Measurements from ENCODE around the gene TES.

Gene TES

DNA sequence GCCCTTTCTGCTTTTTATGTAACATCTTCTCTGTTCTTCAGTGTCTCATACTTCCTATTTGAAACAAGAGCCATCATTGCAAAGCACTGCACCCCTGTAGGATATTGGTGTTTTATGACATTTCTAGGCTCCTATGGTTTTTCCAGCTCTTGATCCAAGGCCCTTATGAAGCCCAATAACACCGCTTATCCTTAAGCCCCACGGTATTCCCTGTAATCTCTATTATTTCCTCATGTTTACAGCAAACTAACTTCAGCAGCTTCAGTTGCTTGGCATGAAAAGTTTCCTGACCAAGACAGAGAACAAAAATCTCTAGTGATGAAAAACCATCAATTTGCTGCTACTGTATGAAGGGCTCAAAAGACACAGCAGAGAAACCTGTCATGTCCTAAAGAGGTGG, 34.1 kb upstream of the TES start:
- no peak for TF ChIP-seq ZNF274 (IDR thresholded peaks at IDR 0.05; ENCODE audit: low read depth, low read length)
- no peak overlapping the region for H3K4me3 ChIP-seq (ENCODE audit: low read length)

DNA sequence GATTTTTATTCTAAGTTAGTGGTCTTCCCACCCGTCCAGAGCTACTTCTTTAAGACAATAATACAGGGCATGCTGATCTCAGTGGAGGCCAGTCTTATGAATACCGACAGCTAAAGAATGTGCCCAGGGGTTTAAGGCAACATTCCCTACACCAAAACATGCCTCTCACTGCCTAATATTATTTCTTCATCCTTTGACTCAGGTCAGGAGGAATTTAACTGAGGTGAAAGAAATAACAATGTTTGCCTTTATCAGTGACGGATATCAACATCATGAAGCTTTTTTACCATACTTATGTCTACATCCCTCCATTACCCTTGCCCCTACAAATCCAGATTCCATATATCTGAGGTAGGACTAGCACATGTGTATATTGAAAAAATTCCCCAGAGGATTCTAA, 33.3 kb upstream of the TES start:
- TF ChIP-seq ZNF274 (IDR thresholded peaks at IDR 0.05; ENCODE audit: low read depth, low read length): no peak
- H3K4me3 ChIP-seq (ENCODE audit: low read length): no peak overlapping the region

DNA sequence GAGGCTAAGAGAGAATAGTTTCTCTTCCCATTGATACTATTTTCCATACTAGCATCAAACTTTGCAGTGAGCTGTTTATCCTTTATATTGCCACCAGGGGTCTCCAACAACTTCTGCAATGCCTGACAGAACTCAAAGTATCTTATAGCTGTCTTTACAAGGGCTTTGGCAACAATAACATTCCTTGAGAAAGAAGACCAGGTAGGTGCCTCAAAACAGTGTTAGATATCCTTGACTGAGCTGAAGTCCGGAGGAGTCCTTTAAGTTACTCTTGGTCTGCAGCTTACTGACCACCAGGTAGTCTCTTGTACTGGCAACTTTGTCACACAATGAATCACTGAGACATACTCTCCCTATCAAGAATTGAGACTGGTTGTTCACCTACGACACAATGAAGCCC, 30.0 kb upstream of the TES start:
- no peak for TF ChIP-seq ZNF274 (IDR thresholded peaks at IDR 0.05; ENCODE audit: low read depth, low read length)
- no peak overlapping the region for H3K4me3 ChIP-seq (ENCODE audit: low read length)

DNA sequence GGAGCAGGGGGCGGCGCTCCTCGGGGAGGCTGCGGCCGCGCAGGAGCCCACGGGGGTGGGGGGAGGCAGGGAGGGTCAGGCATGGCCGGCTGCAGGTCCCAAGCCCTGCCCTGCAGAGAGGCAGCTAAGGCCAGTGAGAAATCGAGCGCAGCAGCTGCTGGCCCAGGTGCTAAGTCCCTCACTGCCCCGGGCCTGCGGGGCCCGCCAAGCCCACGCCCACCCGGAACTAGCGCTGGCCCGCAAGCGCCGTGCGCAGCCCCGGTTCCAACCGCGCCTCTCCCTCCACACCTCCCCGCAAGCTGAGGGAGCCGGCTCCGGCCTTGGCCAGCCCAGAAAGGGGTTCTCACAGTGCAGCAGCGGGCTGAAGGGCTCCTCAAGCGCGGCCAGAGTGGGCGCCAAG, 28.3 kb upstream of the TES start:
- TF ChIP-seq ZNF274 (IDR thresholded peaks at IDR 0.05; ENCODE audit: low read depth, low read length): no peak
- H3K4me3 ChIP-seq (ENCODE audit: low read length): no peak overlapping the region

DNA sequence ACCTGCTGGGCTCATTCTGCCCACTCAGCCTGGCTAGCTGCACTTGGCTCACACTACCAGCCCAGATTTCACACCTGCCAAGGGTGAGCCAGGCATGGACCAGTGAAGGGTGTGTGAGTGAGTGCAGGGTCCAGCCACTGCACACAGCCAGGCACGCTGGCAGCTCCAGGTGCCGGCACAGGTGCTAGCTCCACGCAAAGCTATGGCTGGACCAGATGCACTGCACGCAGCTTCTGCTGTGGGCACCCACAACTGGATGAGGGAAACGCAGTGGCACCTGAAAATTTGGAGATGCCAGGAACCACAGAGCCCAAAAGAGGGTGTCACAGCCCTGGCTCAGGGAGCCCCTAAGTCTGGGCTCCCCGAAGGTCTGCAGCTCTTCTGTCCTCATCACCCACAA, 24.9 kb upstream of the TES start:
- no peak for TF ChIP-seq ZNF274 (IDR thresholded peaks at IDR 0.05; ENCODE audit: low read depth, low read length)
- no peak overlapping the region for H3K4me3 ChIP-seq (ENCODE audit: low read length)

DNA sequence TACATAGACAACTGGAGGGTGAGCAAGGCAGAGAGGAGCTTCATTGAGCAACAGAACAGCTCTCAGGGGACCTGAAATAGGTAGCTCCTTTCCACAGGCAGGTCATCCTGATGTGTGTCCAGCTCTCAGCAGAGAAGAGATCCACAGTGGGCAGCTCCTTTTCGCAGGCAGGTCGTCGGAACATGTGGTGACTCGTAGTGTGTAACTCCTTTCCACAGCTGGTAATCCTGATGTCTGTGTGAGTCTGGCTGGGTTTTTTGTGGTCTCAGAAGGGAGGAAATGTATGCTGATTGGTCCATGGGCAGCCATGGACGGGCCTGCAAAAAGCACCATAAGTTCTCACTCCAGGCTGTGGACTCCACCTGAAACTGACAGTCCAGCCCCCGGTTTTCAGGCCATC, 24.4 kb upstream of the TES start:
- no peak for TF ChIP-seq ZNF274 (IDR thresholded peaks at IDR 0.05; ENCODE audit: low read depth, low read length)
- H3K4me3 ChIP-seq (ENCODE audit: low read length): no peak overlapping the region

DNA sequence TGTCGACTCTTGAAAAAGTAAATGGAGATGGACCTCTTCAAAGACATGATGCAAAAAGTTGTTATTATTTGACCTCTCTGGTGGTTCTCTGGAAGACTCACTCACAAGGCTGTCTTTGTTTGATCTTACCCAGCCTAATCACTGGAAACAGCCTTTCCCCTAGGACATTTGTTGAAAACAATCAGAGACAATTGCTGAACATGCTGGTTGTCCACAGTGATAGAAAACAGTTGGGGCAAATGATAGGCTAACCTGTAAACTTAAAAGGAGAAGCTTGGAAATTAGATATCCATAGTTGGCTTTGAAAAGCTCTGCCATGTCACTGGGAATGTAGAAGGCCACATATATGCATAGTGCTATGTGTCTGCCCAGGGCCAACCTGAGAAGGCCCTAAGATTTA, 22.9 kb upstream of the TES start:
- TF ChIP-seq ZNF274 (IDR thresholded peaks at IDR 0.05; ENCODE audit: low read depth, low read length): no peak
- H3K4me3 ChIP-seq (ENCODE audit: low read length): no peak overlapping the region

DNA sequence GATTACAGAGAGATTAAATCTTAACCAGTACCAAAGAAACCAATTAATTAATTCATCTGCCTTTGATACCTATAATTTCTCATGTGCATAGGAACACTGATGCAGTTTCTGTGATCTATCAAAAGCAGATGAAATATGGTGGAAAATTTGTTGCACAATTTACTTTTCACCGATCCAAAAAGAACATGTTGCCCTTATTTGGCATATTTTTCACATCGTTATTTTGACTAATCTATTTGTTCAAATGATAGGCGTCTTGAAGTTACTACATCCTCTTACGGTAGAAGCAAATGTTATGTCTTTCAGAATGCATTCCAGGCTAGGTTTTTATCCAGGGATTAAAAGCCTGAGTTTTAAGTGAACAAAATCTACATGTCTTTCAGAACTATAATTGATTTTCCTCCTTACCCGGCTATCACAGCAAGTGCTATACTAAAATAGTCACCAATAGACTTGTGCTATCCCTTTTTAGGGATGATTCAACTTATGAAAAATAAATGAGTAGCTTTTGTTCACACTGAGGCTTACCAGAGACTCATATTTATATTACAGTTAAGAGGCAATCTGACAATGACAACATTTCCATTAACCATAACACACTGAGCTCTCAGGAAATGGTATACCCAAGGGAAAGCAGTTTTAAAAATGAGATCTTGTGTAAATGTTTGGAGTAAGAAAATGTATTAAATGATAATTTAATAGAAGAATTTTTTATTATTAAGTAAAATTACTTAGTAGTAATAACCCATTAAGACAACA, 16.8 kb upstream of the TES start:
- H3K4me3 ChIP-seq (ENCODE audit: low read length): no peak overlapping the region
- no peak for TF ChIP-seq ZNF274 (IDR thresholded peaks at IDR 0.05; ENCODE audit: low read depth, low read length)

DNA sequence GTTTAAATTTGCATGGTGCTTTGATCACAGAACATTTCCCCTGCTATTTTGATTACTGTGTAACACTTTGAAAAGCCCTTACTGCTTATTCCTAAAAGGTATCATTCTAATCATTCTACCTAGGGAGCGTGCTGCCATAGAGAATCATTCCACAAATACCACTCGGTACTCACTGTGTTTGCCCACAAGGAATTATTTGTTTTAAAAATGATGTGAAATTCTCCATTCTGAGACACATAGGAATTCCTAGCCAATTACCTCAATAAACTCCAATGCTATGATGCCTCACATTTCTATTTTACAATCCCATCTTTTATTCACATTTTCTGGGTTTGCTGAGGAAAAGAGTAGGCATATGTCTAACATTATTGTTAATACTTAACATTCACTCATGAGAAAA, 16.2 kb upstream of the TES start:
- TF ChIP-seq ZNF274 (IDR thresholded peaks at IDR 0.05; ENCODE audit: low read depth, low read length): no peak
- H3K4me3 ChIP-seq (ENCODE audit: low read length): no peak overlapping the region

DNA sequence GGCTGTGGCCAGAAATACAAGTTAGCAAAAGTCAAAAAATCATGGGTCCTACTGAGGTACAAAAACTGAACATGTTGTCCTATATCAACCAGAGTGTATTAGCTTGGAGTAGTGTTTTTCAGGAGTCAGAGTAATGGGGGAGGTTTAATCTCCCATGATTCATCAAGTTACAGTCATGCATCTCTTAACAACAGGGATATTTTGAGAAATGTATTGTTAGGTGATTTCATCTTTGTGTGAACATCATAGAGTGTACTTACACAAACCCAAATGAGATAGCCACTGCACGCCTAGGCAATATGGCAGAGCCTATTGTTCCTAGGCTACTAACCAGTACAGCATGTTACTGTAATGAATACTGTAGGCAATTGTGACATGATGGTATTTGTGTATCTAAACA, 14.9 kb upstream of the TES start:
- no peak for TF ChIP-seq ZNF274 (IDR thresholded peaks at IDR 0.05; ENCODE audit: low read depth, low read length)
- H3K4me3 ChIP-seq (ENCODE audit: low read length): no peak overlapping the region

DNA sequence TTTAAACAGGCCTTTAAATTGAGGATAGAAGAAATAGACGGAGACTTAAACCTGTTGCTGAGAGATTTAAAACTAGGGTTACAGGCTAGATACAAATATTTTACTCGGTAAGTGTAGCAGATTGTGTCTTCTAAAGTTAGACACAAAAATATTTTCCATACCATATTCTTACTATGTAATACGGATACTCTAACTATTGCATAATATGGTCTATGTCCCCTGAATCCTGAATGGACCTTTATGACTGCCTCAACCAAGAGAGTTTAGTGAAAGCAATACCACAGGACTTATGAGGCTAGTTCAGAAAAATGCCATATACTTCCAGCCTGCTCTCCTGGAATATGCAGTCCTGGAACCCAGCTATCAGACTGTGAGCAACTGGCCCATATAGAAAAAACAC, 13.4 kb upstream of the TES start:
- no peak for TF ChIP-seq ZNF274 (IDR thresholded peaks at IDR 0.05; ENCODE audit: low read depth, low read length)
- H3K4me3 ChIP-seq (ENCODE audit: low read length): no peak overlapping the region

DNA sequence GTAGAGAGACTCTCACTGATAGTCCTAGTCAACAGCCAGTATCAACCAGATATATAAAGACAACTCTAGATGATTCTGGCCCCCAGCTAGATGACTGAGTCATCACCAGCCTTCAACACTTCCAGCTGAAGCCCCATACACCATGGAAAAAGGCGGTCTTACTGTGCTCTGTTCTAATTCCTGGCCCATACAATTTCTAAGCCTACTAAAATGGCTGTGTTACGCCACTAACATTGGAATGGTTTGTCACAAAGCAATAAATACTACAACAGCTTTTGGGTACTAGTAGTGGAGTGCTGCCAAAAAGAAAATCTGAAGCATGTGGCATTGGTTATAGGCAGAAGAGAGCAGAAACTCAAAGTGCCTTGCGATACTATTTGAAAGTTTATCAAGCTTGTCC, 13.0 kb upstream of the TES start:
- no peak for TF ChIP-seq ZNF274 (IDR thresholded peaks at IDR 0.05; ENCODE audit: low read depth, low read length)
- H3K4me3 ChIP-seq (ENCODE audit: low read length): no peak overlapping the region

DNA sequence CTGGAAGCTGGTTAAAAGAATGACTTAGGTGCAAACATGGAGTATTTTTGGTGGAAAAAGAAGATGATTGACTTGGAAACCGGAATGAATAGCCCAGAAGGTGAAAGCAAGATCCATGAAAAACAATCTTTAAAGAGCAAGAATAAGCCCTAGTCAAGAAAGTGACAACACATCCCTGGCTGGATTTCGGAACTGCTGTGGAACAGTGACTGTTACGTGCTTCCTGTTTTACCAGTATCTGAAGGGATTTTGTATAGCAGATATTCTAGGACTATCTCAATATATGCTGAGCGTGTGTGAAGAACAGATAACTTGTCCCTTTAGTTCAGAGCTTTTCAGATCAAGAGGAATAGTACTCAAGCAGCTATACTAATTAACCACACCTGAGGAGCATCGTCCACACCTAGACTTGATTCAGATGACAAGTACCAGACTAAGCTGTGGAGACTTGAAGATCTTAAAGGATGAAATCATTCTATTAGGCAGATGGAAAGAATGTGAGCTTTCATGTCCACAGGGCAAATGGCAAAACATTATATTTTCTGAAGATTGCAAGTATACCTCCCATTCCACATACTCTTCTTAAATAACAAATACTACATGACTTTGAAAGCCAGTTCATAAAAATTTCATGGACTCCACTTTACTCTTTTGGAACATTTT, 11.5 kb upstream of the TES start:
- no peak overlapping the region for H3K4me3 ChIP-seq (ENCODE audit: low read length)
- TF ChIP-seq ZNF274 (IDR thresholded peaks at IDR 0.05; ENCODE audit: low read depth, low read length): no peak

DNA sequence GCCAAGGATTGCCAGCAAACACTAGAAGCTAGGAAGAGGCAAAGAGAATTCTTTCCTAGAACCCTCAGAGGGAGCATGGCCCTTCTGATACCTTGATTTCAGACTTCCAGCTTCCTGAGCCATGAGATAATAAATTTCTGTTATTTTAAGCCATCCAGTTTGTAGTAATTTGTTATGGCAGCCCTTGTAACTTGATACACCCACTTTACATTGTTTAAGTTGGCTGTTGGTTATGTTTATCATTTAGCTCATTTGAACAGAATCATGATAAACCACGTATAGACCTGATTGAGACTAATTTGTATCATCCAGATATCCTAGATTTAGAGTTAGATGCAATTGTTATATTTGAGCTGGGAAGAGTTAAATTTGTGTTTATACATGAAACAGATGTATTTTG, 9.4 kb upstream of the TES start:
- H3K4me3 ChIP-seq (ENCODE audit: low read length): no peak overlapping the region
- no peak for TF ChIP-seq ZNF274 (IDR thresholded peaks at IDR 0.05; ENCODE audit: low read depth, low read length)

DNA sequence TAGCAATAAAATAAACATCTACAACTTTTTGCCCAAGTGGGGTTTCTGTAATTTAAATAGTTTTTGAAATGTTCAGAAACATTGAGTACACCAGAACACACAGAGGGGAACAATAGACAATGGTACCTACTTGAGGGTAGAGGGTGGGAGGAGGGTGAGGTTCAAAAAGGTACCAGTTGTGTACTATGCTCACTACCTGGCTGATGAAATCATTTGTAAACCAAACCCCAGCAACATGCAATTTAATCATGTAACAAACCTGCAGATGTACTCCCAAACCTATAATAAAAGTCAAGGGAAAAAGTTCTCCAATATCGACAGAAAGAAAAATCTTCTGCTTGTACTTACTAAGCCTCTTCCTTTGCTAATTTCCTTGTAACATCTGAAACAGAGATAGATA, 4.2 kb upstream of the TES start:
- H3K4me3 ChIP-seq (ENCODE audit: low read length): no peak overlapping the region
- TF ChIP-seq ZNF274 (IDR thresholded peaks at IDR 0.05; ENCODE audit: low read depth, low read length): no peak

DNA sequence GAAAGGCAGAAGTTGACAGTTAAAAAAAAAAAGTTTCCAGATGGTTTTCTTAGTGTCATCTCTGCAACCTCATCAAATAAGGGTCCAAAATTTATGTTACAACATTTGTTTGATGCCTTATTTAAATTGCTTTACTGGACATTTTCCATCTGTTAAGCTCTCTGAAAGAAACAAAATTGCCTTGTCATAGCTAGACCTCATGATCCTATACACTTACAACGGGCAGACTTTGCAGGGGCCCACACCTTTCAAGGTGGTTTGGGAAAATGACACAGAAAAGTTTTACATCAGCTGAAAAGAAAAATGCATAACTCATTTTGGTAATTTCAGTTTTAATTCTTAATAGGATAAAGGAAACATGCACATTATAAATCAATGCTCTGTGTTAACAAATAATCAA, 1.4 kb upstream of the TES start:
- H3K4me3 ChIP-seq (ENCODE audit: low read length): no peak overlapping the region
- no peak for TF ChIP-seq ZNF274 (IDR thresholded peaks at IDR 0.05; ENCODE audit: low read depth, low read length)
